Ovary (tissue), 9 donors: ENCODE results near the gene RBKS. TPM values are rescaled to one million over a fixed set of nuclear protein-coding genes. Genes with fewer than 3 reads are reported as not detected.

Source experiments
- DNase-seq, 5 donors: peaks; one replicate each; pipeline ENCODE4 v3.0.0-alpha.2; 2019 to 2020
- H3K27ac ChIP-seq, 2 donors: fragments of 200-600 bp; one replicate each; pipeline versions ENCODE4 v1.5.1 to v1.8.0; 2019 to 2022
- H3K27me3 ChIP-seq: fragments of 200-600 bp; one replicate; pipeline ENCODE4 v1.8.0; 2022
- H3K36me3 ChIP-seq: fragments of 200-600 bp; sonication (generic); one replicate; pipeline ENCODE4 v1.5.1; 2019
- H3K4me1 ChIP-seq: one replicate; pipeline ENCODE4 v1.8.1; 2013; ENCODE audit warnings: mild to moderate bottlenecking, moderate library complexity; ENCODE audit not compliant: insufficient read depth
- H3K4me3 ChIP-seq: fragments of 200-600 bp; sonication (generic); one replicate; pipeline ENCODE4 v1.5.1; 2017
- H3K9me3 ChIP-seq, 2 donors: fragments of 200-600 bp in 1 of 2; sonication (generic) in 1 of 2; one replicate each; pipeline versions ENCODE4 v1.5.1 to v1.8.1; 2013 to 2019; ENCODE audit warnings: mild to moderate bottlenecking in 1 of 2, moderate library complexity in 1 of 2
- CTCF ChIP-seq, 3 donors: fragments of 450-650 bp in 2 of 3; fragments of 200-600 bp in 1 of 3; IDR thresholded peaks; one replicate each; pipeline versions ENCODE4 v1.5.1 to v1.8.0; 2016 to 2022; ENCODE audit warnings: antibody characterized with exemption in 3 of 3, mild to moderate bottlenecking in 1 of 3
- EP300 ChIP-seq: sonication (generic); formaldehyde crosslinking; IDR thresholded peaks from one replicate; pipeline ENCODE4 v1.6.1; 2017; ENCODE audit warnings: antibody characterized with exemption
- POLR2A ChIP-seq: fragments of 450-650 bp; IDR thresholded peaks from one replicate; pipeline ENCODE4 v1.6.1; 2017; ENCODE audit warnings: antibody characterized with exemption, mild to moderate bottlenecking, moderate library complexity
- WGBS, 3 donors: extraction: QIAGEN DNeasy Blood & Tissue Kit in 1 of 3; methylation state at CpG; one replicate each; pipeline versions ENCODE4 v1.1.5 to v1.1.7; 2013 to 2017; 5-methylcytosine and 5-hydroxymethylcytosine counted together
- intact Hi-C, 4 donors: fragments of 100-400 bp; cut with DNase I; formaldehyde crosslinking; loops; one replicate each; pipeline versions ENCODE4 v1.11.0 to v1.15.1; 2022 to 2023
- polyA plus RNA-seq, 2 donors: library from polyadenylated mRNA; stranded (reverse); fragments of 200-250 nt in 1 of 2; fragments of 350-450 nt in 1 of 2; fragmentation: Illumina TruSeq in 1 of 2; extraction: RNeasy Lipid Tissue Mini Kit (QIAGEN cat#74804) in 1 of 2; gene quantifications; one replicate each; pipeline ENCODE4 v1.2.3, GENCODE V29; 2013 to 2014
- total RNA-seq, 7 donors: library from RNA; depleted of rRNA in 2 of 7; stranded (reverse); fragments of >200 nt in 2 of 7; fragmentation: NEBNext Ultra II Directional in 3 of 7; extraction: Animal tissue kit (Norgen Biotek cat#: 25700) in 3 of 7; gene quantifications; one replicate each; pipeline versions ENCODE4 v1.1.0 to v1.2.4, GENCODE V29; 2016 to 2023
- donor health status: DM: no; HTN: no; CAD: no; lungs with moderate emphysema.
- donor health status: DM: no; HTN: no; CAD: no.
- donor health status: Bipolar disorder and iron deficiency.
- donor health status: DM: yes; HTN: yes; CAD: no.
- donor health status: DM: no; HTN: no; CAD: no.
- donor health status: DM: yes; HTN: yes; CAD: no.

RBKS gene
- total and polyA plus RNA-seq, 9 donors: 1.9 to 32.9 (median 4.0) TPM

GRCh38 chr2:27904405-27904665 is 14.1 kb upstream of the RBKS start:
- H3K4me1 ChIP-seq: peaks cover 2% of the 10 kb centered on the region
- no peak for DNase-seq
- no peaks in the 10 kb centered on the region for H3K27me3 ChIP-seq
- H3K4me3 ChIP-seq: no peak overlapping the region
- 71 to 85% (median 77%) methylated on average over 1 of the region's 1 CpG for WGBS, 3 donors
- H3K9me3 ChIP-seq: no peaks in the 10 kb centered on the region
- H3K27ac ChIP-seq: no peak overlapping the region
- no peak for TF ChIP-seq POLR2A
- TF ChIP-seq CTCF (IDR thresholded peaks at IDR 0.05): no peak
- no peak for TF ChIP-seq EP300
- intact Hi-C loops: no loop called here
- no peaks in the 10 kb centered on the region for H3K36me3 ChIP-seq

- H3K4me1 ChIP-seq: peaks cover 2% of the 10 kb centered on the region
- no peaks in the 10 kb centered on the region for H3K27me3 ChIP-seq
- H3K36me3 ChIP-seq: no peaks in the 10 kb centered on the region
- no peak overlapping the region for H3K4me3 ChIP-seq
- no peaks in the 10 kb centered on the region for H3K9me3 ChIP-seq
- TF ChIP-seq POLR2A: no peak
- TF ChIP-seq CTCF (IDR thresholded peaks at IDR 0.05): no peak
- TF ChIP-seq EP300: no peak
- intact Hi-C loops: no loop called here
- 92 to 94% (median 93%) methylated on average over 10 of the region's 10 CpGs for WGBS, 3 donors
- no peak overlapping the region for H3K27ac ChIP-seq
- DNase-seq: no peak
Measured at GRCh38 chr2:27903649-27904404, 13.6 kb upstream of the RBKS start.

GRCh38 chr2:27903018-27903417 is 12.8 kb upstream of the RBKS start:
- 70 to 78% (median 74%) methylated on average over 2 of the region's 2 CpGs for WGBS, 3 donors
- Histone ChIP-seq H3K4me3 (no peak overlapping the region), H3K27me3 (no peaks in the 10 kb centered on the region), H3K27ac (no peak overlapping the region), H3K9me3 (no peaks in the 10 kb centered on the region), H3K4me1 (peaks cover 2% of the 10 kb centered on the region), H3K36me3 (no peaks in the 10 kb centered on the region)
- intact Hi-C loops: no loop called here
- no peak for TF ChIP-seq CTCF (IDR thresholded peaks at IDR 0.05)
- TF ChIP-seq EP300: no peak
- no peak for DNase-seq

GRCh38 chr2:27902098-27902497 is 11.9 kb upstream of the RBKS start:
- DNase-seq: no peak
- Histone ChIP-seq H3K27me3 (no peaks in the 10 kb centered on the region), H3K4me1 (peaks cover 2% of the 10 kb centered on the region), H3K9me3 (no peaks in the 10 kb centered on the region), H3K36me3 (no peaks in the 10 kb centered on the region), H3K4me3 (no peak overlapping the region), H3K27ac (no peak overlapping the region)
- WGBS, 3 donors: 93 to 100% (median 96%) methylated on average over 1 of the region's 1 CpG
- intact Hi-C loops: no loop called here
- TF ChIP-seq POLR2A (no peak), CTCF (IDR thresholded peaks at IDR 0.05) (no peak), EP300 (no peak)
